ENCODE measurements around the gene SLC5A12.

The SLC5A12 gene

GRCh38 chr11:26726960-26727359 is 5.1 kb upstream of the SLC5A12 start:
- DNase-seq (ENCODE audit: low read depth) = no peak
- no peak for TF ChIP-seq CTCF (IDR thresholded peaks at IDR 0.05; ENCODE audit: insufficient read depth, low read depth, low read length, missing control alignments)
- H3K4me3 ChIP-seq (ENCODE audit: low read depth, low read length) = no peak overlapping the region

GRCh38 chr11:26719998-26720397 is 1.9 kb downstream of the SLC5A12 start:
- H3K4me3 ChIP-seq (ENCODE audit: low read depth, low read length) = no peak overlapping the region
- DNase-seq (ENCODE audit: low read depth) = no peak
- TF ChIP-seq CTCF (IDR thresholded peaks at IDR 0.05; ENCODE audit: insufficient read depth, low read depth, low read length, missing control alignments) = no peak

- TF ChIP-seq CTCF (IDR thresholded peaks at IDR 0.05; ENCODE audit: insufficient read depth, low read depth, low read length, missing control alignments) = no peak
- no peak for DNase-seq (ENCODE audit: low read depth)
- no peak overlapping the region for H3K4me3 ChIP-seq (ENCODE audit: low read depth, low read length)
These were observed 2.4 kb downstream of the SLC5A12 start for GRCh38 chr11:26719289-26719973.

GRCh38 chr11:26717771-26718170 is 4.1 kb downstream of the SLC5A12 start:
- no peak for TF ChIP-seq CTCF (IDR thresholded peaks at IDR 0.05; ENCODE audit: insufficient read depth, low read depth, low read length, missing control alignments)
- no peak overlapping the region for H3K4me3 ChIP-seq (ENCODE audit: low read depth, low read length)
- DNase-seq (ENCODE audit: low read depth) = no peak

- no peak overlapping the region for H3K4me3 ChIP-seq (ENCODE audit: low read depth, low read length)
- no peak for DNase-seq (ENCODE audit: low read depth)
- TF ChIP-seq CTCF (IDR thresholded peaks at IDR 0.05; ENCODE audit: insufficient read depth, low read depth, low read length, missing control alignments) = no peak
These were observed 6.7 kb downstream of the SLC5A12 start for GRCh38 chr11:26715133-26715532.

GRCh38 chr11:26712497-26712896 is 9.4 kb downstream of the SLC5A12 start:
- DNase-seq (ENCODE audit: low read depth) = no peak
- no peak overlapping the region for H3K4me3 ChIP-seq (ENCODE audit: low read depth, low read length)
- no peak for TF ChIP-seq CTCF (IDR thresholded peaks at IDR 0.05; ENCODE audit: insufficient read depth, low read depth, low read length, missing control alignments)

- TF ChIP-seq CTCF (IDR thresholded peaks at IDR 0.05; ENCODE audit: insufficient read depth, low read depth, low read length, missing control alignments) = no peak
- no peak overlapping the region for H3K4me3 ChIP-seq (ENCODE audit: low read depth, low read length)
- DNase-seq (ENCODE audit: low read depth) = no peak
These were observed 11.4 kb downstream of the SLC5A12 start for GRCh38 chr11:26710489-26710888.
